ENCODE data around the gene HTR7. TPM values are rescaled to one million over a fixed set of nuclear protein-coding genes. Genes with fewer than 3 reads are reported as not detected.

Gene HTR7
- total RNA-seq, 4 donors from 2014 or later = 0.19 to 2.0 (median 0.61) TPM

DNA sequence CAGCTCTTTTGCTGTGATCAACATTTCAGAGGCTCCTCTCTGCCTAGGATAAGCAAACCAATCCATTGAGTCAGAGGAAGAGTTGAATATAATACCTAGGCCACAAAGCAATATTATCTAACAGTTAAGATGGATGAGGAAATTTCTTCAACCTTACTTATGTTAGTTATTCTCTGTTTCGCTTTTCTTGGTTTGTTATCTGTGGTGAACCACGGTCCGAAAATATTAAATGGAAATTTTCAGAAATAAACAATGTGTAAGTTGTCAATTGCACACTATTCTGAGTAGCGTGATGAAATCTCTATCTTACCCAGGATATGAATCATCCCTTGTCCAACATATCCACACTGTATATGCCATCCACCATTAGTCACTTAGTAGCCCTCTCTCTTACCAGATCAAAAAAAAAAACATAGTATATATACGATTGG, 1.5 kb upstream of the HTR7 start:
- DNase-seq (ENCODE audit: low spot score) (no peak), ATAC-seq (ENCODE audit: low FRiP score) (no peak)
- TF ChIP-seq CTCF (IDR thresholded peaks at IDR 0.05) = no peak

DNA sequence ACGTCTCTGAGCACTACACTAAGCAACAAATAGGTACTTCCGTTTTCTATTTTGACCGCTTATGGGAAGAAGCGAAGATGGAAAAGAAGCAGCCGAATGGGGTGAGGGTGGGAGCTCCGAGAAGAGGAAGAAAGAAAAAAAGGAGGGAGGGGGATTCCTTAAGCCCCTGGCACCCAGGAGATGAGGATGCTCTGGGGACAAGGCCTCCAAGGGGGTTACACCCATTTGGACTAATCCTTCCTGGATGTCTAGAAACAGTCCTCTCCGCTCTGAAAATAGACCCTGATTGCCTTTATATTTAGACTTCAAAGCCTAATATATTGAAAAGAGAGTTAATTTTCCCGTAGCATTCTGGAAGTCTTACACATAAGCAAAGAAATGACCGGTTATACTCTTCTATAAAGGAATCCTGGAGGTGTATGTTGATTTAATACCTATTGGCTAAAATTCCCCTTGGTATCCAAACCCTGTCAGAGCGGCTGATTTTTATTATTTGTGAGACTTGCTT, 676 bp upstream of the HTR7 start:
- DNase-seq (ENCODE audit: low spot score) = no peak
- no peak for TF ChIP-seq CTCF (IDR thresholded peaks at IDR 0.05)
- ATAC-seq (ENCODE audit: low FRiP score) = peak; percentile 5

DNA sequence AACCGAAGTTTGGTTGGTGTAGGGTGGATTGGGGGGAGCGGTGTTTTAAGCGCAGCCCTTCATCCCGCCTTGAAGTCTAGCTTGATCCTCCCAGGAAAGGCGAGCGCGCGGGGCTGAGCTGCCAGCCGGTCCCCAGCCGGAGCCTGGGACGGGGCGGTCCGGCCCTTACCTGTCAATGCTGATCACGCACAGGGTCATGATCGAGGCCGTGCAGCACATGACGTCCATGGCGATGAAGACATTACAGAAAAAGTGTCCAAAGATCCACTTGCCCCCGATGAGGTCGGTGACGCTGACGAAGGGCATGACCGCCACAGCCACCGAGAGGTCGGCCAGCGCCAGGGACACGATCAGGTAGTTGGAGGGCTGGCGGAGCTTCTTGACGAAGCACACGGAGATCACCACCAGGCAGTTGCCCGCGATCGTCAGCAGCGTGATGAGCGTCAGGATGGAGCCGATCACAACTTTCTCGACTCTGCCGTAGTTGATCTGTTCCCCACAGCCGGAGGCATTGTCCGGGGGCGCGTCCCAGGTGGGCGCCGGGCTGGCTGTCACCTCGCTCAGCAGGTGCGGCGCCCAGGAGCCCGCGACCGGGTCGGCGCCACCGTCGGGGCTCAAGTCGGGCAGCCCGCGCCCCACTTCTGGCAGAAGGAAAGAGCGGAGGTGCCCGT, 740 bp downstream of the HTR7 start:
- no peak for TF ChIP-seq CTCF (IDR thresholded peaks at IDR 0.05)
- ATAC-seq (ENCODE audit: low FRiP score) (peak; percentile 24), DNase-seq (ENCODE audit: low spot score) (no peak)

DNA sequence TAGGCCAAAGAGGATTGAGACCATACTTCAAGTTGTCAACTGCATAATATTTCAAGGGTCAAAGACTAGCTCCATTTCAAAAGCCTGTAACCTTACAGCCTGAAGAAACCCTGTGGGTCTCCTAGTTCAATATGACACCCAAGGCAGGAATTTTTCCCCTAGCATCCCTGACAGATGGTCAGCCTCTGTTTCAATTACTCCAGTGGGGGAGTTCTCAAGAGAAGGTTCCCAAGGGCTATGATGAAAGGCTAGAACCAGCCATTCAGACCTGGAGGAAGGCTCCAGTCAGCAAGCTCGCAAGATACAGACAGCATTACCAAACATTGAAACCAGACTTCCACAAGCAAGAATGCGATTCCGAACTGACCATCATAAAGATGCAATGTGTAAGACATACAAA, 1.6 kb downstream of the HTR7 start:
- DNase-seq (ENCODE audit: low spot score) (no peak), ATAC-seq (ENCODE audit: low FRiP score) (no peak)
- no peak for TF ChIP-seq CTCF (IDR thresholded peaks at IDR 0.05)

DNA sequence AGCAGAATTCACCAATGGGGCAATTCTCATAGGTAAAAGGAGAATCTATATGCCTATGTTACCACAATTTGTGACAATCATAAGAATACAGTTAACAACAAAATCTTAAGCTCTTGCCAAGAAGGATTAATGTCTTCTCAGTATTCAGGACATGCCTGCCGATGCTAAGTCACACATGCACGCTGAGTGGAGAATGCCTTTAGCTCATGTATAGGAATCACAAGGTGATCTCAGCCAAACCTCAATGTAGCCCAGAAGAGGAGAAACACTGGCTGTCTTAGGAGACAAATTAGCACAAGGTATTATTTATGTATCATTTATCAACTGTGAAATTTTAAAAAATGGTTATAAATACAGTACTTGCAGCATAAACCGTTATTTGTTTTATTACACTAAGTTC, 2.7 kb downstream of the HTR7 start:
- no peak for DNase-seq (ENCODE audit: low spot score)
- ATAC-seq (ENCODE audit: low FRiP score) = no peak
- no peak for TF ChIP-seq CTCF (IDR thresholded peaks at IDR 0.05)

GRCh38 chr10:90849956-90850749, 7.7 kb downstream of the HTR7 start:
- TF ChIP-seq CTCF (IDR thresholded peaks at IDR 0.05) = no peak
- ATAC-seq (ENCODE audit: low FRiP score) = no peak
- DNase-seq (ENCODE audit: low spot score) = no peak

Measured in omental fat pad (tissue), 4 donors.